Activated CD4-positive, CD25-positive, alpha-beta regulatory T cell treated with anti-CD3 and anti-CD28 coated beads, Interleukin-2, amount 50 U/mL, for 72 hours (primary cell): ENCODE measurements around the gene EI24.
A peak's percentile ranks its signal among the peaks of the same experiment; 100 is the strongest.

ENCODE experiments used
- DNase-seq: peaks from one replicate; pipeline ENCODE4 v3.0.0; 2021

The EI24 gene

GRCh38 chr11:125583496-125583895 lies 14.2 kb downstream of the EI24 start:
- no peak for DNase-seq

GRCh38 chr11:125585487-125585886 lies 16.2 kb downstream of the EI24 start:
- no peak for DNase-seq

- DNase-seq, result no peak
Measured at GRCh38 chr11:125586623-125587022, 17.3 kb downstream of the EI24 start.

GRCh38 chr11:125587480-125587879 lies 18.2 kb downstream of the EI24 start:
- no peak for DNase-seq

DNA sequence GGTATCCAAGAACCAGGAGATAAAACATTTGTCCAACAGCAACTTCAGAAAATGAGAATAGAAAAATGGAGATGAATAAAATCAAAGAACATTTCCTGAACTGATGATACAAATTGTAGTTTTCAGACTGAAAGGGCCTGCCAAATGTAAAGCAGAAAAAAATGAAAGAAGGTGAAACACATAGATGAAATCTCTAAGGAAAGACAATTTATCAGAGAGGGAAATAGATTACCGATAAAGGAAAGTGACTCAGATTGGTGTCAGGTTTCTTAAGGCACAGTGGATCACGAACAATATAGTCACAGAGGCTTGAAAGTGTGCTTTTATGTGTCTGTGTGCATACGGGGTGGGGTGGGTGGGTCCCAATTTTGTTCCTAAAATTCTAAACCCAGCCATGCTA lies 19.2 kb downstream of the EI24 start:
- DNase-seq, result no peak

DNA sequence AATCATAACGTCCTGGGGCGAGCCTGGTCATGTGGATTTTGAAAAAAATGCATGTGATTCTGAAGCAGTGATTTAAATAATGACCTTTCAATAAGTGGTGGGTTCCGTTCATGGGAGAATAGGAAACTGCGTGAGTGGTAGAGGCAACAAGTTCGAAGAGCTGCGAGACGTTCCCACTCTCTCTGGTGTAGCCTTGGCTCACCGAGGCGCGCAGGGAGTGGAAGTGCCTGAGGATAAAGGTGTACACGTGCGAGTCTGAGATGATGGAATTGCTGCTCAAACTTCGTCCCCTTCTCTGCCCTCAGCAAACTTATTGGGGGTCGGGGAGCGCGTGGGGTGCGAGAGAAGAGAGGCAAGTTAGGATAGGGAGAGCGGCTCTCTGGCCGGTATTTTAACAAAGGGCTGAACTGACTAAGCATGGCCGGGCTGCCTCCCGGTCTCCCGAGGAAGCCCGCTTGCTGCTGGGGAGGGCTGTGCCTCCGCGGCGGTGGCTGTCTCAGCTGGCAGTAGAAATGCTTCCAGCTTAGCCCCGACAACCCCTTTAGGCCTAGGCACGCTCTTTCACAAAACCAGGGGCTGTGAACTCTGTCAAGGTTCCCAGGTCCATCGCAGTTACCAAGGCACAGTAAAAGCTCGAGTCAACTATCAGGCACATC lies 22.5 kb downstream of the EI24 start:
- DNase-seq, result peak; percentile 51

- DNase-seq, result peak; percentile 95
Measured at GRCh38 chr11:125592305-125593113, 23.2 kb downstream of the EI24 start, which contains the start of gene STT3A. STT3A (plus strand) TSS chr11:125592852; CDS start chr11:125595916, 3,064 bp downstream.

- DNase-seq, result no peak
Measured at GRCh38 chr11:125593114-125593820, 24.0 kb downstream of the EI24 start.

GRCh38 chr11:125594958-125595357 lies 25.7 kb downstream of the EI24 start:
- no peak for DNase-seq

GRCh38 chr11:125600663-125601062 lies 31.4 kb downstream of the EI24 start:
- no peak for DNase-seq

- no peak for DNase-seq
Measured at GRCh38 chr11:125603207-125603606, 33.9 kb downstream of the EI24 start.

GRCh38 chr11:125605417-125605816 lies 36.1 kb downstream of the EI24 start:
- DNase-seq, result no peak

DNA sequence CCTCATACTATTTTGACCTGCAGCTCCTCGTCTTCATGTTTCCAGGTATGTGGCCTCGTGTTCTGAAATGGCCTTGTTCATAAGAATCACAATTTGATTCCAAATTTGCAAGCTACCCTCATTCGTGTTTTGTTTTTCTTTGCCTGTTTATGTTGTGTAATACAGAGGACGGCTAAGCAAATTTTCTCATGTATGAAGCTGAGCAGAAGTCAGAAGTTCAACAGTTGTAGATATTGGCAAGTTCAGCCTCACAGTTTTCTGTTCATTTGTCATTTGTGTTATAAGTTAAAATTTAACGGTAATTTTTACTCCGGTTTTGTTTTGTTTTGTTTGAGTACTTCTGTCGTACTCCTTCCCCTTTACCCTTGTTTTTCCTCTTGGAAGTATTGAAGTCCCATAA lies 40.3 kb downstream of the EI24 start:
- no peak for DNase-seq

GRCh38 chr11:125618383-125618782 lies 49.1 kb downstream of the EI24 start:
- DNase-seq, result no peak

- DNase-seq, result no peak
Measured at GRCh38 chr11:125621995-125622394, 52.7 kb downstream of the EI24 start.

DNA sequence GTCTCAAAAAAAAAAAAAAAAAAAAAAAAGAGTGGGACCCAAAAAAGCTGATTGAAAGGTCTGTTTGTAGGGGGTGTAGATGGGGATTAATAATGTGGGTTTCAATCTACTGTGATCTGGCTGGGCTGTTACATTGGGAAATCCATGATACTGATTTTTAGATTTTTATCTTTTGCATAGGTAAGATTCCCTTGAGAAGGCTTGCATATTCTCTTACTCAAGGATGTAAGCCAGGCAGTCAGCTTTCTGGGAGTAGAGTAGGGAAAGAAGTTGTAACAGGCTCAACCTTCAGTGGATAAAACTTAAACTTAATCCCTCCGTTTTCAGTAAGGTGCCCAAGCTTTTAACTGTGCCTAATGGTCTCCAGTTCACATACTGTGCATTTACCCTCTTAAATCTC lies 53.8 kb downstream of the EI24 start:
- DNase-seq, result no peak

- DNase-seq, result no peak
Measured at GRCh38 chr11:125624756-125625213, 55.5 kb downstream of the EI24 start, which contains the start of gene CHEK1. CHEK1 (plus strand) TSS chr11:125625163; CDS start chr11:125626769, 1,606 bp downstream.

DNA sequence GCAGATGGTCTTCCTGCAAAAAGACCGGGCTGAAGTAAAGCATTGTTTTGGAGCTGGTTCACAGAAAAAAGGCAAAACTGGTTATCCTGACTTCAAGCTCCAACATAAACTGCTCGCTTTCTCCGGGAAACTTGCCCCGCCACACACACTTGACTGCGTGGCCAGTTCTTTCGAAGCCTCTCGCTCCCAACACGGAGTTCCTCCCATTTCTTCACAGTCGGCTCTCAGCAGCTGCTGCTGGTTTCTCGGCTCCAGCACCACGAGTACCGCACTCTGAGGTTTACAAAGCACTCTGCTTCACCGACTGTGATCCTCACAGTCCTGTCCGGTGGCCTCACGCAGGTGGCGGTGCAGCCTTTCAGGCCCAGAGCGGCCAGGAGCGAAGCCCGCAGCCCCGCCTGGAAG lies 56.0 kb downstream of the EI24 start:
- no peak for DNase-seq

DNA sequence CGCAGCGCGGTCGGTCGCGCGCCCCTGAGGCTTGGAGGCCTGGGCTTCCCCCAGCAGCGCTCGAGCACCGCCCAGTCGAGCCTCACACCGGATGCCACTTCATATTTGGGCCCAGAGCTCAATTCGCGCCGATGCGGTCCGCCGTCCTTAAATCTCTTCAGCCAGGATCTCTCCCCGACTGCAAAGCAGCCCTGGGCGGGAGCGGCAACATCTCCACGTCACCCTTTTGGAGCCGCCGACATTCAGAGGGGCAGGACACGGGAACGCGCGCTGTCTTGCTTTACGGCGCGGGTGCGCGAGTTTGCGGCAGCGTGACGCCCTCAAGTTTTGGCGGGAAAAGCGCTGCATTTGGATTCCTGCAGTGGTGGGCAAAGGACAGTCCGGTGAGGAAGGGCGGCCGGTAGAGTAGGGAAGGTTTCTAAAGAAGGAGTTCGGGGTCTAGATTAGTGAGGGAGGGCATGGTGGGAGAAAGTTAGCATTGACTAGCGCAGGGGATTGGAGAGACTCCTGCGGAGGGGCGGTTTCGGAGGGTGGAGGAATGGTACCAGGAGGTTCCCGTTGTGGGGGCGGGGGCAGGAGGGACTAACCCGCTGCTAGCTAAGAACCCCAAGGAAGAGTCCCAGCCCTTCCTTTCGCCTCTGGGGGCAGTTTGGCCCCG lies 56.5 kb downstream of the EI24 start:
- peak; percentile 86 for DNase-seq

DNA sequence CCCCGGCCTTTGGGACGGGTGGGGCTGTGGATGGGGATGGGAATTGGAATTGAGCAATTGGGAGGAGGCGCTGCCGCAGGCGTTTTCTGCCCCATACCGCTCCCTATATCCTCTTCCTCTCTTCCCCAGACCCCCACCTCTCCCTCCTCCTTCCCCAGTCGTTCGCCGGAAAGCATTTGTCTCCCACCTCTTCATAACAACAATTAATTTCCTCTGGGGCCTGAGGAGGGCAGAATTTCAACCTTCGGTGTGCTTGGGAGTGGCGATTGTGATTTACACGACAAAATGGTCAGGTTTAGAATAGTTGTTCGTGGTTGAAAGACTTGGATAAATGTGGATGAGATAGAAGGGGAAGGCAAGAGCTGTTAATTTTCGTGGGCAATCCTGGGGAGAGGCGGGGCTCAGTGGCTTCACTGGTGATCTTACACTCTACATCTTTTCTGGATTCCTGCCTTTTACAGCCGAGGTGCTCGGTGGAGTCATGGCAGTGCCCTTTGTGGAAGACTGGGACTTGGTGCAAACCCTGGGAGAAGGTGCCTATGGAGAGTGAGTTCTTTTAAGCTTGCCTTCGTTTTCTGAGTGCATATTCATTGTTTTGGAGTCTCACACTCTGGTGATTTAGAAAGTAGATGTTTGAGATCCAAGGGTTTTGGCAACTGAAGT lies 57.1 kb downstream of the EI24 start:
- no peak for DNase-seq

- no peak for DNase-seq
Measured at GRCh38 chr11:125627236-125627910, 58.1 kb downstream of the EI24 start.
